IPS-15b (cell line): Measurements from ENCODE around the gene TOMM70.

ENCODE experiments used
- H3K27me3 ChIP-seq: one replicate; pipeline ENCODE4 v1.6.1; 2013; ENCODE audit warnings: low read length; ENCODE audit not compliant: control insufficient read depth, insufficient read depth
- H3K36me3 ChIP-seq: one replicate; pipeline ENCODE4 v1.6.1; 2013; ENCODE audit warnings: low read length; ENCODE audit not compliant: control insufficient read depth, insufficient read depth
- H3K4me1 ChIP-seq: one replicate; pipeline ENCODE4 v1.6.1; 2013; ENCODE audit warnings: mild to moderate bottlenecking, low read length; ENCODE audit not compliant: control insufficient read depth, insufficient read depth
- H3K4me3 ChIP-seq: one replicate; pipeline ENCODE4 v1.5.1; 2013; ENCODE audit warnings: low read depth, low read length
- H3K9ac ChIP-seq: one replicate; pipeline ENCODE4 v1.6.1; 2013; ENCODE audit warnings: low read depth, mild to moderate bottlenecking, low read length
- H3K9me3 ChIP-seq: one replicate; pipeline ENCODE4 v1.6.1; 2013; ENCODE audit warnings: mild to moderate bottlenecking, low read length; ENCODE audit not compliant: control insufficient read depth, insufficient read depth

The TOMM70 gene

DNA sequence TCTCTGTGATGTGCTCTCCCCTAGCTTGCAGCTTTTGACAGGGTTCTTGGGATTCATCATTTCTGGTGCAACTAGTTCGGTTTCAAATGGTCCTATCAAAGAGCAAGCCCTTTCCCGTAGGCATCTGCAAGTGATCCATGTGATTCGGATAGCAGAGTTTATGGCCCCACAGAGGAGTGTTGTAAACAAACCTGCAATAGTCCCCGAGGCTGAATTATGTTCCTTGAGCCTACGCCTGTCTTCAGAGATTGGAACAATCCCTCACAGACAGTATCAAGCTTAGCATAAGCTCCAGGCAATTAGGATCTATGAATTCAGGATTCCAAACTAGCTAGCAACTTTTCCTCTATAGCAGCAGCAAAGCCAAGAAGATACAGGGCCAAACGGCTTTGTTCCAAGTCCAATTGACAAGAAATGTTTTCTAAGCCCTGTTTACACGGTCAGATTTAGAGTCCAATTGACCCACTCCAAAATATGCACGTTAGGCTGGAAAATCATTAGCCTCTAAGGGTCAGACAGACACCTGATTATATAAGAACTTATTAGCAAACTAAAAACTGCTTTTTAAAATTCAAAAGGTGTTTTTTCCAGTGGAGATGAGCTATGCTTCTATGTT, 25.3 kb upstream of the TOMM70 start:
- Histone ChIP-seq H3K4me1 (no peaks in the 10 kb centered on the region), H3K9ac (no peak overlapping the region), H3K4me3 (no peak overlapping the region), H3K27me3 (no peaks in the 10 kb centered on the region), H3K36me3 (no peaks in the 10 kb centered on the region), H3K9me3 (no peaks in the 10 kb centered on the region)

DNA sequence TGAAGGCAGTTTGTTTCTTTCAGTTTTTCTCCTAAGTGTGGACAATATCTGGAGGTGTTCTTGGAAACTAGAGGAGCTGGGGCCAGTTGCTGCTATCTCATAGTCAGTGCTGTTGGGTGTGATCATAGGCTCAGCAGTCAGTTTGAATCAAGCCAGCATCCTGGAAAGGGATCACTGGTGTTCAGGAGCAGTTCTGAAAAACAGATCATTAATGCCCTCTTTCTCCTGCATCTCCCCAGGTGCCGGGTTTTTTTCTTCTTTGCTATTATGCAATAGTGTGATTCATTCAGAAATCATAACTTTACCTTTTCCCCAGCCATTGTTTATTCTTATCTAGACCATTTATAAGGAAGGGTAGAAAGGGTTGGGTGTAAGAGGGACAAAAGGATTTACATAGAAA, 24.4 kb upstream of the TOMM70 start:
- Histone ChIP-seq H3K36me3 (no peaks in the 10 kb centered on the region), H3K9me3 (no peaks in the 10 kb centered on the region), H3K4me3 (no peak overlapping the region), H3K27me3 (no peaks in the 10 kb centered on the region), H3K4me1 (no peaks in the 10 kb centered on the region), H3K9ac (no peak overlapping the region)

DNA sequence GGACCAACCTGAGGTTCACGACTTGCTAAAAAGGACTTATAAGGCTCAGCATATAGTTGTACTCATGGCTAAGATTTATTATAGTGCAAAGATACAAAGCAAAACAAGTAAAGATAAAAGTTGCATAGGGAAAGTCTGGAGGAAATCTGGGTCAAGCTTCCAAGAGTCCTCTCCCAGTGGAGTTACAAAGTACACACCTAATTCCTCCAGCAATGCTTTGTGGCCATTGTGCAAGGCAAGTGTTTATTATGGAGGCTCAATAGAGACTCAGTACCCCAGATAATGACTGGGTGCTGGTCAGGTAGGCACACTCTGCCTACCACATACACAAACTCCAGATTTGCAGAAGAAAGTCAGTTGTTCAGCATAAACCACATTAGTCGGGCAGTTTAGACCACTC, 23.4 kb upstream of the TOMM70 start:
- no peak overlapping the region for H3K9ac ChIP-seq
- no peaks in the 10 kb centered on the region for H3K4me1 ChIP-seq
- no peak overlapping the region for H3K4me3 ChIP-seq
- H3K9me3 ChIP-seq = no peaks in the 10 kb centered on the region
- H3K27me3 ChIP-seq = no peaks in the 10 kb centered on the region
- H3K36me3 ChIP-seq = no peaks in the 10 kb centered on the region

DNA sequence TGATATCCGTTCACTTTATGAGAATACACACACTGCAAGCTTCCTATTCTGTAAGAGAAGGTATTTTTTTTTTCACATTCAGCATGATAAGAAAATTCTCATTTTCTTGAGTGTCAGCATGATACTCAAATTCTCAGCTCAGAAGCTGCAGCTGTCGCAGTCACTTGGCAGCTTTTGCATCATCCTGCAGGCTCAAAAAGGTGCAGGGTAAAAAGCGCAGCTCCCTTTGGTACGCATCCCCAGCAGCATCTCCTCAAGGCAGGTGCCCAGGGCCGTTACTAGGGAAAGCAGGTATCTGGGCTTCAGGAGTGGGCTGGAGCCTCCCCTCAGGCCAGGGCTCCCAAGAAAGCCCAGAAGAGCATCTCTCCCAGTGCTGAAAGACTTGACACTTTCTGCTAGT, 22.7 kb upstream of the TOMM70 start:
- H3K4me1 ChIP-seq = no peaks in the 10 kb centered on the region
- H3K9ac ChIP-seq = no peak overlapping the region
- H3K36me3 ChIP-seq = no peaks in the 10 kb centered on the region
- no peak overlapping the region for H3K4me3 ChIP-seq
- no peaks in the 10 kb centered on the region for H3K9me3 ChIP-seq
- no peaks in the 10 kb centered on the region for H3K27me3 ChIP-seq

DNA sequence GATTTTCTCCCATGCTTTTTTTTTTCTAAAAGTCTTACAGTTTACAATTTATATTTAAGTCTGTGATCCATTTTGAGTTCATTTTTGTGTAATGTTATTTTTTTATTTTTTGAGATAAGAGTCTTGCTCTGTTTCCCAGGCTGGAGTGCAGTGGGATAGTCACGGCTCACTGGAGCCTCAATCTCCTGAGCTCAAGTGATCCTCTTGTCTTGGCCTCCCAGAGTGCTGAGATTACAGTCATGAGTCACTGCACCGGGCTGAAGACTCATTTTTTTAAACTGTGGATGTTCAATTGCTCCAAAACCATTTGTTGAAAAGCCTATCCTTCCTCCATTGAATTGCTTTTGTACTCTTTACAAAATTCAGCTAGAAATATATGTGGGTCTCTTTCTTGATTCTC, 20.0 kb upstream of the TOMM70 start:
- H3K9me3 ChIP-seq = no peaks in the 10 kb centered on the region
- no peak overlapping the region for H3K4me3 ChIP-seq
- H3K36me3 ChIP-seq = no peaks in the 10 kb centered on the region
- H3K9ac ChIP-seq = no peak overlapping the region
- no peaks in the 10 kb centered on the region for H3K4me1 ChIP-seq
- H3K27me3 ChIP-seq = no peaks in the 10 kb centered on the region

DNA sequence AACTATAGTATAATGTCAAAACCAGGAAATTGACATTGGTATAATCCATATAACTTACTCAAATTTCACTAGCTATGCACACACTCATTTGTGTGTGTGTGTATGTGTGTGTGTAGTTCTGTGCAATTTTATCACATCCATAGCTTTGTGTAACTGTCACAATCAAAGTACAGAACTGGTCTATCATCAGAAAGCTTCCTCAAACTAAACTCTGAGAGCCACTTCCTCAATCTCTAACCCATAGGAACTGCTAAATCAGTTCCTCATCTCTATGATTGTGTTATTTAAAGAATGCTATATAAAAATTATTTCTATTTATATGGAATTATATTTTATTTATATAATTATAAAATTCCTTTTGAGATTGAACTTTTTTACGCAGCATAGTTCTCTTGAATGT, 18.5 kb upstream of the TOMM70 start:
- H3K9ac ChIP-seq = no peak overlapping the region
- H3K27me3 ChIP-seq = no peaks in the 10 kb centered on the region
- peaks cover 8% of the 10 kb centered on the region for H3K4me1 ChIP-seq
- no peak overlapping the region for H3K4me3 ChIP-seq
- H3K9me3 ChIP-seq = no peaks in the 10 kb centered on the region
- H3K36me3 ChIP-seq = no peaks in the 10 kb centered on the region

DNA sequence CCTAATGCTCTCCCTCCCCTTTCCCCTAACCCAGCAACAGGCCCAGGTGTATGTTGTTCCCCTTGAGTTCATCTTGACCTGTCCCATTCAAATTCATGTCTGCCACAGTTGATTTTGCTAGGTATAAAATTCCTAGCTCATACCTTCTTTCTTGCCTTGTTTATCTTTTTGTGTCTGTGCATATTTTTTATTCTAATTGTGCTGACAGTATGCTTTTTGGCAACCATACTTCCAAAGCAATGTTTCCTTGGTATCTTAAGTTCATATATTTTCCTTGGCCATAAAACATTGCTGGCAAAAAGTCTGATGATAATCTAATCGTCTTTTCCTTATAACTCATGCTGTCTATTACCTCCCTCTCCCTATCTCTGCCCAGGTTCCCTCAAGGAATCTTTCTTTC, 16.0 kb upstream of the TOMM70 start:
- Histone ChIP-seq H3K4me1 (peaks cover 12% of the 10 kb centered on the region), H3K27me3 (no peaks in the 10 kb centered on the region), H3K4me3 (no peak overlapping the region), H3K9ac (no peak overlapping the region), H3K36me3 (no peaks in the 10 kb centered on the region), H3K9me3 (no peaks in the 10 kb centered on the region)

DNA sequence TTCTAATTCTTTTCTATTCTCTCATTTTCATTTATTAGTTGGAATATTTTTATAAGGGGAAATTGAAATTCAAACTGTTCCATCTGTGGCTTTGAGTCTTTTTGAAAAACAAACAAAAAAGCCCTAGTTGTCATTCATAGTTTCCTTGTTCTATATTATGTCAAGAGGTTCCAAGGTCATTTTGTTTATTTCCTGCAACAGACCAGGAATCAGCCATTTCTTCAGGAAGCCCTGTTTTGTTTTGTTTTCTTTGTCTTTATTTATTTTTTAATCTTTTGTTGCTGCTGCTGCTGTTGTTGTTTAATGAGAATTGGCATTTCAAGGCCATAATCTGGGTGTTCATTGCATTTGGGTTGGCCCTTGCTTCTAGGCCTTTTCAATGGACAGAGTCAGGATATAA, 15.3 kb upstream of the TOMM70 start:
- Histone ChIP-seq H3K4me3 (no peak overlapping the region), H3K36me3 (no peaks in the 10 kb centered on the region), H3K4me1 (peaks cover 12% of the 10 kb centered on the region), H3K27me3 (no peaks in the 10 kb centered on the region), H3K9ac (no peak overlapping the region), H3K9me3 (no peaks in the 10 kb centered on the region)

DNA sequence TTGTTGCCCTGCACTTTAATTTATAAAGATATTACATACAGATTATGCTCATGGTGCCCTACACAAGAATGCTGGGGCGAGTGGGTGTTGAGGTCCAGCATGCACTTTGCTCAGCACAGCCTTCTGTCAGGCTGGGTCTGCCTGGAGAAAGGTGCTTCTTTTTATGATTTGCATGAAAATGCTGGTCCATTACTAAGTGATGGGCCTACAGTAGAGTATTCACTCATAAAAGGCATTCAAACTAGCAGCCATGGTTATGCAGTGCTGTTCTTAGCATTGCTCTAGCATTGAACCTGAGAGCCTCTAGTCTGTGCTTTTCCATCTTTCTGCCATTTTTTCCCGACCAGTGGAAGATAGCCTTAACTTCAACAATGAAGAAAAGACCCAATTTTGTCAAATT, 12.7 kb upstream of the TOMM70 start:
- H3K36me3 ChIP-seq = no peaks in the 10 kb centered on the region
- H3K27me3 ChIP-seq = no peaks in the 10 kb centered on the region
- no peak overlapping the region for H3K4me3 ChIP-seq
- peaks cover 12% of the 10 kb centered on the region for H3K4me1 ChIP-seq
- H3K9me3 ChIP-seq = no peaks in the 10 kb centered on the region
- H3K9ac ChIP-seq = no peak overlapping the region

DNA sequence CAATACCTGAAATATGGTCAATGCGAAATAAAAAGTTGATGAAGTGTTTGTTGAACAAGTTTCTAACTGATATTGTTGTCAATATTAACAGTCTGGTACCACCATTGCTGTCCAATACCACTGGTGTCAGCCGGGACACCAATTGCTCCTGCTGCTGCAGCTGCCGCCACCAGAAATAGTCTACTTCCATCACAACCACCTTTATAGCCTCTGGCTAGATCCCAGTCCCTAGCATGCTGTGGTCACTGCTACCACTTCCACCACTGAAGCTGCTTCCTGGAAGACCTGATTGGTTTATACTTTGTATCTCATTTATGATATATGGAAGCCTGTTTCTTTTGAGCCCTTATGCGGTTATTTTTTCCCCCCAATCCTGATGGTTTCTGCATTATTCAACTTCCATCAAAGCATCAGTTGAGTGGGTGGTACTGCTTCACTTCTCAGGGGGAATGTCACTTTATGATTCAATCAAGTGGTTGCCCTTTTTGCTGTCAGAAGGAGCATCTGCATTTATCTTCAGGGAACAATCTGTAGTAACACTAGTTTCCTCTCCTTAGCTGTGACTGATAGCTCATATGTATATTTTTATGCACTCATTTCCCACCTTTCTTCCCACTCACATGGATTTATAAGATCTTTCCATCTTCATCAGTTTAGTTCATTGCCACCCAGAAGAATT, 12.2 kb upstream of the TOMM70 start:
- Histone ChIP-seq H3K9ac (no peak overlapping the region), H3K27me3 (no peaks in the 10 kb centered on the region), H3K36me3 (no peaks in the 10 kb centered on the region), H3K4me3 (no peak overlapping the region), H3K9me3 (no peaks in the 10 kb centered on the region), H3K4me1 (peaks cover 12% of the 10 kb centered on the region)

DNA sequence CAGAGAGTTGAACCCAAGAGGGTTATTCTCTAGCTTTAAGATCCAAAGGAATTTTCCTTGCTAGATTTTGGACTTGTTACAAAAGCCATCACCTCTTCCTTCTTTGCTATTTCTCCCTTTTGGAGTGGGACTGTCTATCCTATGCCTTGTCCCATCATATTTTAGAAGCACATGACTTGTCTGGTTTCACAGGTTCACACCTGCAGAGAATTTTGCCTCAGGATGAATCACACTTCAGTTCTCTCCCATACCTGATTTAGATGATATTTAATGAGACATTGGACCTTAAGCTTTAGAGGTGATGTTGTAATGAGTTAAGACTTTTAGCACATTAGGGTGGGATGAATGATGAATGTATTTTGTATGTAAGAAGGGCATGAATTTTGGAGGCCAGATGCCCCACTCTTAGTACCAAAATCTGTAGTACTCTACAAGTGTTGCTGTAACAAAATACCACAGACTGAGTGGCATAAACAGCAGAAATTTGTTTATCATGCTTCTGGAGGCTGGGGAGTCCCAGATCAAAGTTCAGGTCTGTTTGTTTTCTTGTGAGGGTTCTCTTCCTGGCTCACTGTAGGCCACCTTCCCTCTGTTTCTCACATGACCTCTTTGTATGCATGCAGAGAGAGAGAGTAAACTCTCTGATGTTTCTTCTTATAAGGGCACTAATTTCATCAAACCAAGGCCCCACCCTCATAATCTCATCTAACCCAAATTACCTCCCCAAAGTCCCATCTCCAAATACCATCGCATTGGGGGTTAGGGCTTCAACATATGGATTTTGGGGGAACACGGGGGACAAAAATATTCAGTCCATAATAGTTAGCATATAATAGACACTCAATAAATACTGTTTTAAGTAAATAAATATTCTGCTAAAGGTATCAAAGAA, 10.4 kb upstream of the TOMM70 start:
- peaks cover 15% of the 10 kb centered on the region for H3K4me1 ChIP-seq
- H3K4me3 ChIP-seq = no peak overlapping the region
- no peaks in the 10 kb centered on the region for H3K27me3 ChIP-seq
- H3K9ac ChIP-seq = no peak overlapping the region
- H3K36me3 ChIP-seq = no peaks in the 10 kb centered on the region
- H3K9me3 ChIP-seq = no peaks in the 10 kb centered on the region
